Neural crest cell (in vitro differentiated cells): ENCODE results near the gene UBE2J2. TPM values are rescaled to one million over a fixed set of nuclear protein-coding genes. Genes with fewer than 3 reads are reported as not detected.
A peak's percentile ranks its signal among the peaks of the same experiment; 100 is the strongest.

Source experiments
- DNase-seq: peaks from one replicate; pipeline ENCODE4 v3.0.0; 2021; ENCODE audit warnings: low read depth, mixed read lengths, low spot score
- H3K27ac Mint-ChIP-seq: one replicate; pipeline ENCODE4 v1.8.0; 2021; ENCODE audit warnings: mild to moderate bottlenecking, mixed read lengths; ENCODE audit not compliant: unreplicated experiment
- H3K27me3 Mint-ChIP-seq: 2 replicates; pipeline ENCODE4 v1.8.0; 2021; ENCODE audit warnings: low read depth, mild to moderate bottlenecking, mixed read lengths
- H3K36me3 Mint-ChIP-seq: 2 replicates; pipeline ENCODE4 v1.8.0; 2021; ENCODE audit warnings: low read depth, mild to moderate bottlenecking, mixed read lengths
- H3K4me1 Mint-ChIP-seq: 2 replicates; pipeline ENCODE4 v1.8.0; 2021; ENCODE audit warnings: mixed read lengths
- H3K4me3 Mint-ChIP-seq: one replicate; pipeline ENCODE4 v1.8.0; 2021; ENCODE audit warnings: mild to moderate bottlenecking, mixed read lengths
- H3K9me3 Mint-ChIP-seq: 2 replicates; pipeline ENCODE4 v1.8.0; 2021; ENCODE audit warnings: mixed read lengths
- total RNA-seq: library from RNA; stranded (reverse); gene quantifications from 2 replicates; pipeline ENCODE4 v1.2.1, GENCODE V29; 2021
- TF ChIP-seq, protein P1 (sequence below): fragments of 200-600 bp; sonication (generic); conservative IDR thresholded peaks from 2 replicates; pipeline ENCODE4 v1.5.0; 2021; ENCODE audit warnings: antibody characterized with exemption, mild to moderate bottlenecking

Gene UBE2J2
- total RNA-seq, 1 donor from 2014 or later = 80.8 TPM

DNA sequence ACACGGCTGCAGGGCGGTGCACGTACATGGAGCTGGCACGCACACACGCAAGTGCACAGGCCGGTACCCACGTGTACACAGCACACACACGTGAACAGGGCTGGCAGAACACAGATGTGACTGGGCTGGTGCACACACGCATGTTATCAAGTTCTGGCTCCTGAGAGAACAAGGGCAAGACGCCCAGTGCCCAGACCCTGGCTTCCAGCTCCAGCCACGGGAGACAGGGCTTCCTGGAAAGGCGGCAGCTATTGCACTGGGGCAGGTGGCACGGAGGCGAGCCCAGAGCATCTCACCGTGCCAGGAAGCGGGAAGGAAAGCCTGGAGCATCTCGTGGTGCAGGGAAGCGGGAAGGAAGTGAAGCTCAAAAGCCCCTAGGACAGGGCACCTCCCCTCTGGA is 47.7 kb downstream of the UBE2J2 start:
- H3K36me3 Mint-ChIP-seq = peaks cover 12% of the 10 kb centered on the region
- TF ChIP-seq, protein P1, sequence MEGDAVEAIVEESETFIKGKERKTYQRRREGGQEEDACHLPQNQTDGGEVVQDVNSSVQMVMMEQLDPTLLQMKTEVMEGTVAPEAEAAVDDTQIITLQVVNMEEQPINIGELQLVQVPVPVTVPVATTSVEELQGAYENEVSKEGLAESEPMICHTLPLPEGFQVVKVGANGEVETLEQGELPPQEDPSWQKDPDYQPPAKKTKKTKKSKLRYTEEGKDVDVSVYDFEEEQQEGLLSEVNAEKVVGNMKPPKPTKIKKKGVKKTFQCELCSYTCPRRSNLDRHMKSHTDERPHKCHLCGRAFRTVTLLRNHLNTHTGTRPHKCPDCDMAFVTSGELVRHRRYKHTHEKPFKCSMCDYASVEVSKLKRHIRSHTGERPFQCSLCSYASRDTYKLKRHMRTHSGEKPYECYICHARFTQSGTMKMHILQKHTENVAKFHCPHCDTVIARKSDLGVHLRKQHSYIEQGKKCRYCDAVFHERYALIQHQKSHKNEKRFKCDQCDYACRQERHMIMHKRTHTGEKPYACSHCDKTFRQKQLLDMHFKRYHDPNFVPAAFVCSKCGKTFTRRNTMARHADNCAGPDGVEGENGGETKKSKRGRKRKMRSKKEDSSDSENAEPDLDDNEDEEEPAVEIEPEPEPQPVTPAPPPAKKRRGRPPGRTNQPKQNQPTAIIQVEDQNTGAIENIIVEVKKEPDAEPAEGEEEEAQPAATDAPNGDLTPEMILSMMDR = no peak
- H3K4me1 Mint-ChIP-seq = peaks cover 10% of the 10 kb centered on the region
- peak overlapping the region; percentile 15 for H3K4me3 Mint-ChIP-seq
- H3K27ac Mint-ChIP-seq = peak overlapping the region; percentile 35
- no peaks in the 10 kb centered on the region for H3K27me3 Mint-ChIP-seq
- DNase-seq = no peak
- H3K9me3 Mint-ChIP-seq = no peaks in the 10 kb centered on the region

DNA sequence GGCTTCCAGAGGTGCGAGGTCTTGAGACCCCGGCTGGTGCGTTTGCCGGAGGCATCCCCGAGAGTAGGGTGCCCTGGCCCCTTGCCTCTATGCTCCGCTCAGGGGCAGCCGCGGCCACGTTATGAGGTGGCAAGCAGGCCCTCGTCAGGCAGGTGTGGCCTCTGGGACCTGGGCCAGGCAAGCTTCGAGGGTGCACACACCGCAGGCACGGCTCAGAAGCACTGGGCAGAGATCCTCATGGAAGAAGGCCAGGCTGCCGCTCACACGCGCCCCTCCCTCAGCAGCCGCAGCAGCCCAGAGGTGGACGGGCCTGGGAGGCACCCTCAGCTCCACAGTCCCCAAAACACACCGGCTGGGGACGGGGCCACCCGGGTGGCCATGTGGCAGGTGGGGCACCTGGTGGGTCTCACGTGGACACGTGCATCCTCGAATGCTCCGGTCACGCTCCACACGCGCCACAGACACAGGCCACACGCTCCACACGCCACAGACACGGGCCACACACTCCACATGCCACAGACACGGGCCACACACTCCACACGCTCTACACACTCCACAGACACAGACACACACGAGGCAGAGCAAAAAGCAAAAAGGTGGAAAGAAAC is 48.3 kb downstream of the UBE2J2 start:
- H3K9me3 Mint-ChIP-seq = no peaks in the 10 kb centered on the region
- peaks cover 14% of the 10 kb centered on the region for H3K36me3 Mint-ChIP-seq
- no peak overlapping the region for H3K27ac Mint-ChIP-seq
- no peak for DNase-seq
- peaks cover 6% of the 10 kb centered on the region for H3K4me1 Mint-ChIP-seq
- no peaks in the 10 kb centered on the region for H3K27me3 Mint-ChIP-seq
- H3K4me3 Mint-ChIP-seq = no peak overlapping the region
- TF ChIP-seq, protein P1 = no peak

DNA sequence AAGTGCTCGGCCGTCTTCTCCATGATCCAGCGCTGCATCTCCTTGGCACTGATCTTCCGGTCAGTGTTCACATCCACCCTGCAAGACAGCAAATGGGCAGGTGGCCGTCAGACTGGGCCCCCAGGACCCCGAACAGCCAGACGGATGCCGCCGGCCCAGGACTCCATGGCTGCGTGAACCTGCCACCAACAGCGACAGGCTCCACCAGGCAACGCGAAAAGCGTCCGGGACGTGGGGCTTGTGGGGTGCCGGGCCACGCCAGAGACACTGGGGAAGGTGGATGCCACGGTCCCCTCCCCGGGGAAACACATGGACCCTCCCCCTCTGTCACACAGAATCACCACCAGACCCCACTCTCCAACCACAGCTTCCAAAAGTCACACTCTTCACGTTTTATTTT is 49.8 kb downstream of the UBE2J2 start:
- no peak overlapping the region for H3K27ac Mint-ChIP-seq
- no peak overlapping the region for H3K4me3 Mint-ChIP-seq
- H3K36me3 Mint-ChIP-seq = peaks cover 9% of the 10 kb centered on the region
- H3K9me3 Mint-ChIP-seq = no peaks in the 10 kb centered on the region
- TF ChIP-seq, protein P1 = no peak
- H3K27me3 Mint-ChIP-seq = no peaks in the 10 kb centered on the region
- DNase-seq = no peak
- no peaks in the 10 kb centered on the region for H3K4me1 Mint-ChIP-seq

DNA sequence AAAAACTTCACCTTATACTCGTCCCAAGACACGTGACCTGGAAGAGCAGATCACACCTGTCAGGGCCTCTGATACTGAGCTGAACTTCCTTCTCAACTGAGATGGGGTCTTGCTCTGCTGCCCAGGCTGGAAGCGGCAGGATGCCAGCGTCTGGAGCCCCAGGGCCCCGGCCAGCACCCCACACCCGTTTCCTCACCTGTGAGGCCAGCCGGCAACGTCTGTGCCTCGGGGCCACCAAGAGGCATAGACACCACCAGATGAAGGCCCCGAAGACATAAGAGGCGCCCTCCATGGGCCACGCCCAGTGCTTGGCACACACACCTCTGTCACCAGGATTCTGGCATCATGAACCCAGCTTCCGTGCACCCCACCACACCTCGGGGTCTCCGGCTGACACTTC is 50.3 kb downstream of the UBE2J2 start:
- H3K4me3 Mint-ChIP-seq = no peak overlapping the region
- H3K27me3 Mint-ChIP-seq = no peaks in the 10 kb centered on the region
- no peaks in the 10 kb centered on the region for H3K4me1 Mint-ChIP-seq
- peaks cover 9% of the 10 kb centered on the region for H3K36me3 Mint-ChIP-seq
- no peaks in the 10 kb centered on the region for H3K9me3 Mint-ChIP-seq
- H3K27ac Mint-ChIP-seq = no peak overlapping the region
- no peak for DNase-seq
- TF ChIP-seq, protein P1 = no peak

DNA sequence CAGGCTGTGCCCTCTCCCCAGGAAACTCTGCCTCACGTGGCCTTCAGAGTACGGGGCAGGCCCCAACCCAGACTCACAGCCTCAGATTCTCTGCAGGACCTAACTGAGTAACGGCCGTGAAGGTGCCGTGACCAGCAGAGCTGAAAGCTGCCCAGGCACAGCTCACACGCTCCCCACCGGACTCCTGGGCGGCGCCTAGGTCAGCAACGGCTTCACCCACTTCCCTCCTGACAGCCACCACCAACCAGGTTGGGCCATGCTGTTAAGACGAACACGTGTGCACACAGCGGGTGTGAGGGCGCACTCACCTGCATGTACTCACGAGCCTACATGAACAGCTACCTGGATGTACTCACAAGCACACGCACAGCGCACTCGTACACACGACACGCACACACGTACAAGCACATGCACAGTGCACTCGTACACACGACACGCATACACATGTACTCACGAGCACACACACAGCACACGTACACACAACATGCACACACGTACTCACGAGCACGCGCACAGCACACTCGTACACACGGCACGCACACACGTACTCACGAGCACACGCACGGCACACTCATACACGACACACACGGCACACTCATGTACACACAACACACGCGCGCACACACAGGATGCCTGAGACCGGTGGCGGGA is 51.0 kb downstream of the UBE2J2 start:
- H3K4me3 Mint-ChIP-seq = no peak overlapping the region
- no peaks in the 10 kb centered on the region for H3K4me1 Mint-ChIP-seq
- H3K27ac Mint-ChIP-seq = no peak overlapping the region
- TF ChIP-seq, protein P1 = no peak
- no peak for DNase-seq
- H3K9me3 Mint-ChIP-seq = no peaks in the 10 kb centered on the region
- peaks cover 9% of the 10 kb centered on the region for H3K36me3 Mint-ChIP-seq
- no peaks in the 10 kb centered on the region for H3K27me3 Mint-ChIP-seq
